NCI-H1930 (cell line): ENCODE measurements around the gene NRSN1.
"Not testable (repeated sequence)": the region's sequence is repeated elsewhere in the genome, so short reads cannot be mapped to it uniquely, and the experiment has no call there.

Experiments
- DNase-seq, 2 experiments: peaks; one replicate each; lab custom pipeline; 2025; lab: John Stamatoyannopoulos, UW

NRSN1 gene

DNA sequence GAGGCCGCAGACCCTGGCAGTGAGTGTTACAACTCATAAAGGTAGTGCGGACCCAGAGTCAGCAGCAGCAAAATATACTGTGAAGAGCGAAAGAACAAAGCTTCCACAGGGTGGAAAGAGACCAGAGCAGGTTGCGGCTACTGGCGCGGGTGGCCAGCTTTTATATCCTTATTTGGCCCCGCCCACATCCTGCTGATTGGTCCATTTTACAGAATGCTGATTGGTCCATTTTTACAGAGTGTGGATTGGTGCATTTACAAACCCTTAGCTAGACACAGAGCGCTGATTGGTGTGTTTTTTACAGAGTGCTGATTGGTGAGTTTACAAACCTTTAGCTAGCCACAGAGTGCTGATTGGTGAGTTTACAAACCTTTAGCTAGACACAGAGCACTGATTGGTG, 16.7 kb downstream of the NRSN1 start:
- not testable (repeated sequence) for DNase-seq

GRCh38 chr6:24145690-24146131, 19.7 kb downstream of the NRSN1 start:
- no peak for DNase-seq

GRCh38 chr6:24146871-24147270, 20.9 kb downstream of the NRSN1 start:
- DNase-seq: no peak

- DNase-seq: no peak
Measured at GRCh38 chr6:24147511-24148153, 21.6 kb downstream of the NRSN1 start.

- DNase-seq: no peak
Measured at GRCh38 chr6:24148154-24148570, 22.1 kb downstream of the NRSN1 start.

GRCh38 chr6:24148684-24149083, 22.7 kb downstream of the NRSN1 start:
- DNase-seq: no peak

DNA sequence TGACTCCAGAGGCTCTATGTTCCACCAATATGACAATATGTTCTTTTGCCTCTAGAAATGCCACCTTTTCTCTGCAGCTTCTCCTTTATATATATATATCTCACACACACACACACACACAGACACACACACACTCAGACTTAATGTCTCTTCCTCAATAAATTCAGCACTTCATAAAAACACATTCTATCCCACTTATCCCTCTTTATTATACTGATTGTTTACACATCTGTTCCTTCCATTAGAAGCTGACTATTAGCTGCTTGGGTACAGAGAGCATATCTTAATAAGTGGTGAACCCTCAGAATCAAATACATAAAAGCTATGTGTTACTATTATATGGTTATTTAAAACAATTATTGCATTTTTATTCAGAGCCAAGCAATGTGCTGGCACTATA, 23.3 kb downstream of the NRSN1 start:
- no peak for DNase-seq

DNA sequence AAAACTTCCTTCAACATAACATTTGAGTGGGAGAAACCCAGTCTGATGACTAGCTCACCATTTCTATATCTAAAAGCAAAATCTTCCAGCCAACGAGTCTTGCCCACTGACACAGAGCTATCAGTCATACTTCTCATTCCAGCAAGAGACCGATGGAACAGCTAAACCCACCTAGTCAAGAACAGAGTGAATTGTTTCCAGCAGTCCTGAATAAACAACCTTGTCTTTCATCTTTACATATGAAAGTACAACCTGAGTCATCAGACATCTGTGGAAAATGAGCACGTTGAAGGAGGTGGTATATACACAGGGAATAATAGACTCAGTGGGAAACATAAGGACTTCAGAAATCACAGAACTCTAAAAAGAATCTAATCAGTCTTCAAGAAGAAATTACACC, 23.8 kb downstream of the NRSN1 start:
- DNase-seq: no peak

- no peak for DNase-seq
Measured at GRCh38 chr6:24152014-24152413, 26.0 kb downstream of the NRSN1 start.

DNA sequence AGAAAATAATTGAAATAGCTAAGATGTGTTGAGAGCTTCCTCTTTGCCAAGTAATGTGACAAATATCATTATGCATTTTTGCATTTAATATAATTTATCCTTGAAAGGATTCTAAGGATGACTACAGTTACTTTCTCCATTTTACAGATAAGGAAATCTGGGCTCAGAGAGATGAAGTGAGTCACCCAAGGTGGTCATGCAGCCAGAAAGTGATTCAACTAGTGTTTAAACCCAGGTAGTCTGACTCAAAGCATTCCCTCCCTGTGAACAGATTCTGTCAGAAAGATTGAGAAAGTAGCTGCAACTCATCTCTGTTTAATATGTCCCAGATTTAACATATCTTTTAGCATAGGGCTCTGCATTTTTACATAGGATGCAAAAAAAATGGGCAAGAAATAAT, 28.1 kb downstream of the NRSN1 start:
- DNase-seq: no peak

GRCh38 chr6:24157886-24158285, 31.9 kb downstream of the NRSN1 start:
- DNase-seq: no peak

DNA sequence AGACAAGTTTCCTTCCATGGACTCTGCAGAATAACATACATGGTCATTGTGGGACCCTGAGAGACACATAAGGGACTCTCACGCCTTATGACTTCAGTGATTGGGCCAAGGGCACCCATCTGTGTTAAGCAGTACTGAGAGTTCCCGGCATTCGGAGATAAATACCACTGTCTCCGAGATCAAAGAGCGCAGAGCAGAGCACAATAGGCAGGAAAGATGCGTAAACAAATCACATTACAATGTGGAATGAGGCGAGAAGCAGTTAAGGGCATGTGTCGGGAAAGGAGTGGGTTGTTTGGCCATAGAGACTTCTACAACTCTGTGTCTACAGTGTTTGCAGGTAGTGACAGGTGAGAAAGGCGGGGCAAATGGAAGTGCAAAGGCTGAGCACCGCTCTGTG, 57.6 kb downstream of the NRSN1 start:
- no peak for DNase-seq

GRCh38 chr6:24186349-24186748, 60.3 kb downstream of the NRSN1 start:
- no peak for DNase-seq

- no peak for DNase-seq
Measured at GRCh38 chr6:24187965-24188577, 62.1 kb downstream of the NRSN1 start.

GRCh38 chr6:24188578-24189080, 62.6 kb downstream of the NRSN1 start:
- peak in 1 of 2 experiments; percentile 42 for DNase-seq

DNA sequence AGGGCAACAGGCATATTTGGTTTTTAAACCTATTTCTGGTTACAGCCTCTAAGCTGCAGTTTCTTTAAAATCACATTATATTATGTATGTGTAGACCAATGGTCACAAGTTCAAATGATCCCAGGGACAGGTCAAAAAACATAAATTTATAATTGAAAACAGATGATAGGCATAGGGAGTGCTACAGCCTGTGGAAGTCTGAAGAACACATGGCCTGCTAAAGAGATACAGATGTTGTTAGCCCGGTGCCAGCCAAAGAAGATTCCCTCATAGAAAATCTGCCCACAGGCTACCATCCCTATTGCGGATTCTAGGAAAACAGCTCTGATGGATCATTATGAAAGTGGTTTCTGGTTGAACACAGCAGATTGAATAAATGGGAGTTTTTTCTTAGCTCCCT, 65.3 kb downstream of the NRSN1 start:
- no peak for DNase-seq

- DNase-seq: no peak
Measured at GRCh38 chr6:24193364-24193763, 67.3 kb downstream of the NRSN1 start.

GRCh38 chr6:24194978-24195700, 69.1 kb downstream of the NRSN1 start:
- no peak for DNase-seq

GRCh38 chr6:24195836-24196597, 70.0 kb downstream of the NRSN1 start:
- no peak for DNase-seq
